HG03442 (cell line): ENCODE measurements around the gene NFX1.
A peak's percentile ranks its signal among the peaks of the same experiment; 100 is the strongest.

Source experiments
- ATAC-seq: cut with Tn5 transposase; IDR thresholded peaks from one replicate; pipeline ENCODE4 v1.9.1; 2021; ENCODE audit warnings: mild to moderate bottlenecking, moderate library complexity; ENCODE audit not compliant: unreplicated experiment

Gene NFX1

DNA sequence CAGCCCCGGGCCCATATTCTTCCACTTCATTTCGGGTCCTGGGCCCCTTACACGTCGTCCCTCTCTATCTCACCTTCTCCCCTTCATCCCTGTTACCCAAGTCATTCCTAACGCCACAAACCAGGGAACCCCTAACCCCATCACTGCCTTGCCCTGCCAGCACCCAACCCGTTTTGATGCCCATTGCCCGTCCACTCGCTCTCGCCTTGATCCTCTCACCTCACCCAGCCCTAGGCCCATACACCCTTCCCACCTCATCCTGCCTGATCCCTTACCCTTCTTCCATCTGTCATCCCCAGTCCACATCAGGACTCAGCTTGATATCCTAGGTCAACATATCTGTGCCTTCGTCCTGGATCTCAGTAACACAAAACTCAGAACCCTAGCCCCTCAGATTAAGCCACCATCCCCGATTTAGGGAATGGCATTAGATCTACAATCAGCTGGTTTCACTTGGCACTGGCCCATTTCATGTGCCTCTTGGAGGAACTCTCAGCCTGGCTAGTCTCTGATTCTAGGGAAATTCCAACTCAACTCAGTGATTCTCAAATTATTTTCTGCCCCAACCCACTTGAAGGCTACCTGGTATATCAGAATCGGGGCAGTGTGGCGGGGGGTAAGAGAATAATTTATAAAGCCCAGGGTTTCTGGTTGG is 25.0 kb upstream of the NFX1 start:
- ATAC-seq = no peak

DNA sequence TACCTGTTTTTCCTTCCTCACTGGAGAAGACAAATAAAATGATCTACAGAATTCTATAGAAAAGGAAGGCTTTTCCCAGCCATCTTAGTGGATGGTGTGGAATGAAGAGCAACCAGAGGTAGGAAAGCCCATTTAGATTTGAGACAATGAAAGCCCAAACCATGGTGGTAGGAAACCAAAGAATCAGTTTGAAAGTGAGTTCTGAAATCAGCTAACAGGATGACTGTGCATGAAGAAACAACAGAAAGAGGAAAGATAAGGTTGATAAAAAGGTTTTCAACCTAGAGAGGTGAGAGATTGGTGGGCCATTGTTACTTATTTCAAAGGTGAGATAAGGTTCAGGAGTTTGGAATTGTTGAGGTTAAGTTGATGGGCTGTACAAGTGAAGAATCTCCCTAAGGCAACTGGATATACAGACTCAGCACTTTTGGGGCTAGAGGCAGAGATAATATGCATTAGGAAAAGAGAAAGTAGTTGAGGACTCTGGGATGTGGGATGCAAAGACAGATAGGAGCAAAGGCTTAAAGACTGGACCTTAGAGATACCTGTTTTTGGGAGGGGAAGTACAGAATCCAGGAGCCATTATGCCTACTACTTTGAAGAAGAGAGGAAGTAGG is 23.1 kb upstream of the NFX1 start:
- ATAC-seq = no peak

DNA sequence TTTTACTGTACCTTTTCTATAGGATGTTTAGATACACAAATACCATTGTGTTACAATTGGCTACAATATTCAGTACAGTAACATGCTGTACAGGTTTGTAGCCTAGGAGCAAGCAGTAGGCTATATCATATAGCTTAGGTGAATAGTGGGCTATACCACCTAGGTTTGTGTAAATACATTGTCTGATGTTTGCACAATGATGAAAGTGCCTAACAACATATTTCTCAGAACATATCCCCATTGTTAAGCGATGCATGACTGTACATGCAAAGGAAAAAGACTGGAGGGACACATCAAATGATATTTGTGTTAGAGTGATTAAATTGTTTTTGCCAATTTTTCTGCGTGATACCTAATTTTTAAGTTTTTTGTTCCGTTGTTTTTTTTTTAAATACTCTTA is 20.2 kb upstream of the NFX1 start:
- ATAC-seq = no peak

DNA sequence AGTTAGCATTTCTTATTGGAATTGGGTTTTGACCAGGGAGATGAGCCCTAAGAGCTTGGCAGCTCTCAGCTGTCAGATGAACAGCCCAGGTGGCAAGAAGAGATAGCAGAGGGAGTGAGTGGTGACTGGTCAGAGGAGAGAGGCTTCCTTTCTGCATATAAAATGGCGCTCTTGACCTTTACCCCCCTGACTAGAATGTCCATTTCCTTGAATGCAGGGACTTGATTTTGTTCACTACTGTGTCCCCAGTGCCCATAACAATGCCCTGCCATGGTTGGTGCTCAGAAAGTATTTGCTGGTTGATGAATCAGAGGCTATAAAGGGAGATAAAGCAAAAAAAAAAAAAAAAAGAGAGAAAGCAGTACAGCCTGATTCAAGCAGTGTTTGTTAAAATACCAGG is 18.3 kb upstream of the NFX1 start:
- no peak for ATAC-seq

DNA sequence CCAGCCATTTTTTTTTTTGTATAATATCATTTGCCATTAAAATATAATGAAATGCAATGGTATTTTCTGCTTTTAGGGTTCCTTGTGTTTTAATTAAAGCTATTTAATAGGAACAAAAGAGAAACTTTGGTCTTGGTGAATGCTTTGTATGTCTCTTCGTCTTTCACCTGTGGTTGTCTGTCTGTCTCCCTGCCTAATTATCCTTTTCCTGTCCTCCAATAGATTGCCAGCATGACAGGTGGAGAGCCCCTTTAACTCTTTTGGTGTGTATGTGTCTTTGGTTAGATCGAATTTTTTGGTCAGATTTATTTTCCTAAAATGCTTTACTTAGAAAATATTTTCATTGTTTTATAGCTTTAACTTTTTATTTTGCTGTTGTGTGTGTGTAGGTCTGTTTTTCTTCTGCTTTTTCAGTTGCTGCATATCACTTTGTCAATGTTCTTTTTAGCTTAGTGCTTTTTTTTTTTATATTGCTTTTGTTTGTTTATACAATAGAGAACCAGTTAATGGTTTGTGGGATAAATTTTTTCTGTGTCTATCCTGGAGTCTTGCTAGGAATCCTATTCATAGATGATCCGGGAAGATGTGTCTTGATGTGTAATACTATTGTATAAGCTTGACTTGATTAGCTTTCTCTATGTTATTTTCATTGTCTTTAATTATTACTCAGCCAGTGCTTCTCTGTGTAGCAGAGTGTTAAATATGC is 16.9 kb upstream of the NFX1 start:
- ATAC-seq = no peak

DNA sequence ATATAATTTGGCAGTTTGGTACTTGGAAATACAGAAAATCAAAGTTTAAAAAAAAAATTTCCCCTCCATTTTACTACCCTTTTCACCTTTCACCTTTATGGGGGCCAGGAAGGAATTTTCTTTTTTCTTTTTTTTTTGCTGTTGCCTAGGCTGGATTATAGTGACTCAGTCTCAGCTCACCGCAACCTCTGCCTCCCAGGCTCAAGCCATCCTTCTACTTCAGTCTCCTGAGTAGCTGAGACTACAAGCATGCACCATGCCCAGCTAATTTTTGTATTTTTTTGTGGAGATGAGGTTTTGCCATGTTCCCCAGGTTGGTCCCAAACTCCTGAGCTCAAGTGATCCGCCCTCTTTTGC is 16.4 kb upstream of the NFX1 start:
- ATAC-seq = no peak

DNA sequence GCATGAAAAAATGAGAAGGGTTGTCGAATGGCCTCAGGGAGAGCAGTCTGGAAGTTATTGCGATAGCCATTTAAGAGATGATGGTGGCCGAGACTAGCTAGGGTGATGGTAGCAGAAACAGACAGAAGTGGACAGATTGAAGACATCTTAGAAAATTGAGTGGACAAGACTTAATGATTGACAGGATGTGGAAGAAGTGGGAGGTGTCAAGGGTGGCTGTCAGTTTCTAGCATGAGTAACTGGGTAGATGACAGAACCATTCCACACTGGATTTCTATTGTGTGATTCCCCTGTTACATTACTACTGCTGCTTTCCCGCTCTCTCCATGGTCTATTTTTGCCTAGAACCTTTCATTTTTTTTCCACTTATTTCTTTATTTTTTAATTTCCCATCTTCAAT is 12.8 kb upstream of the NFX1 start:
- no peak for ATAC-seq

DNA sequence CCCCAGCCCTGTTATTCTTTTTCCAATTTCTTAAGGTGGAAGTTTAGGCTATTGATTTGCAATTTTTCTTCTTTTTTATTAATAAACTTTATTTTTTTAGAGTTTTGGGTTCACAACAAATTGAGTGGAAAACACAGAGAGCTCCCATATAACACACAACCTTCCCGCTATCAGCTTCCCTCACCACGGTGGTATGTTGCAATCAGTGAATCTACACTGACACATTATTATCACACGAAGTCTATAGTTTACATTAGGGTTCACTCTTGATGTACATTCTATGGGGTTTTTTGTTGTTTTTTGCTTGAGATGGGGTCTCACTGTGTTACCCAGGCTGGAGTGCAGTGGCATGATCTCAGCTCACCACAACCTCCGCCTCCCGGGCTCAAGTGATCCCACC is 4.8 kb upstream of the NFX1 start:
- ATAC-seq = no peak

DNA sequence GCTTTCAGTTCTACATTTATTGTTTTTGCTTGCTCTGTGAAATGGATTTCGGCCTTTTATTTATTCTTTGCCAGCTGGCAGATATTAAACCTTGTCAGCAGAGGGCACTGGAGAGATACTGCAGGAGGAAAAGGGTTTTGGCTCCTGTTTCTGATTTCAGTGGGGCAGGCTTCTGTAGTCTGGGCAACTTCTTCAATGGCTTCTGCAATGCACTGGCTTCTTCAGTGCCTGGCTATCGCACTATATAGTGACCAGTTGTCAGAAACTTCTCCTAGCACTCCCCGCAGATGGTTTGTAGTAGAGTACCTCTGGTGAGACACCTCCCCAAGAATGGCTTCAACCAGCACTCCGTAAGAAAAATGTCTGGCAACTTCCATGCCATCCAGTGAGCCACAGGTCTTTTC is 3.2 kb upstream of the NFX1 start:
- no peak for ATAC-seq

DNA sequence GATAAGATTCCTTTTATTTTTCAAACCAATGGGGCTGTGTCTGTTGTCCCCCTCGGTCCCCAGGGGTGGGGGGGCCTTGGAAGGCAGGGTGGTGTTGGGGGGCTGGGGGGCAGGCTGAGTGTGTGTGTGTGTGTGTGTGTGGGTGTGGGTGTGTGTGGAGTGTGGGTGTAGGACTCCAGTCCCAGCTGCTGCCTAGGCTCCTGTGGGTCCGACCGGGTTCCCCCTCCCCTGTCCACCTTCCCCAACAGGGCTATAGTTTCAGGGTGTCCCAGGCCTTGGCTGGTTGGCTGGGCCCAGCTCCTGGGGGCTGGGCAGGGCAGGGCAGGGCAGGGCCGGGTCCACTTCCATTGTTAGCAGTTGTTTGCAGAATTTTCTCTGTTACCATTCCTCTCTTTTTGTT is 2.1 kb upstream of the NFX1 start:
- no peak for ATAC-seq

DNA sequence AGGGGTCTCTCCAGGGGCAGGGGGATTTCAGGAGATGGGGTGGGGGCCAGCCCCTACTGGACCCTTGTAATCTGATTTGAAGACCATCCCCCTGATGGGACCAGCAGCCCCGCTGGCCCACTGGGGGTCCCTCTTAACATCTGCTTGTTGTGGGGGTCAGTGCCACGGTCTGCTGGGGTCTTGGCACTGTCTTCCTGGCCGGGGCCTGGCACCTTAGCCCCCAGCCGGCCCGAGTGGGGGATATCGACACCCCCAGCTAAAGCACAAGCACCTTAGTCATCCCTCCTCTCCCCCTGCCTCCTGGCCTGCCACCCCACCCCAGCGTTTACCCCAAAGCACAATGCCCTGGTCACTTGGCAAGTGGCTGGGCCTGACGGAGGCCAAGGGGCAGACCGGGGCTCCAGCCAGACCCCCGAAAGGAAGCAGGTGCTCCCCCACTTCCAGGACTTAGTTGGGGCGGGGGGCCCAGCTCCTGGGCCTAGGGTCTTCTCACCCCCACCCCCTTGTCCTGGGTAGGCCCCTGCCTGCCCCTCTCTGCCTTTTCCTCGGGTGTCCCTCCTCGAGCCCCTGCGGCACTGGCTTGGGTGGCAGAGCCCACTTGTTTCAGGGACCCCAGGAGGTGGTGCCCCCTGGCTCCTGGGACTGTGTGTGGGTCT is 1.4 kb upstream of the NFX1 start:
- ATAC-seq = no peak

DNA sequence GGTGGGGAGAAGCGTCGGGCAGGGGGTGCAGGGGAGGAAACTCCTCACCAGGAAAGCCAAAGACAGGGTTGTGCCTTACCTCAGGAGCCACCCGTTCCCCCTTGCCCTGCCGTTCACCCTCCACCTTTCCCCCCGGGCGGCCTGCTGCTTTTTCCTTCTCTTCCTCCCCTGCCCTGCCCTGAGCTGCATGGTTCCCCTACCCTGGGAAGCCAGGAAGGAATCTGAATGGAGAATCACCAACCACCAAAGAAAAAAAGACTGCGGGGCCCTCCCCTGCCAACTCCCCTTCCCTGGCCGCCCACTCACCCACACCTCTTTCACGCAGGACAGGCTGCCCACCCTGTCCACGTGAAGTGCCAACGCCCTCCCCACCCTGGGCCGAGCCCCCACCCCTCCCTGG is 820 bp upstream of the NFX1 start:
- ATAC-seq = no peak

DNA sequence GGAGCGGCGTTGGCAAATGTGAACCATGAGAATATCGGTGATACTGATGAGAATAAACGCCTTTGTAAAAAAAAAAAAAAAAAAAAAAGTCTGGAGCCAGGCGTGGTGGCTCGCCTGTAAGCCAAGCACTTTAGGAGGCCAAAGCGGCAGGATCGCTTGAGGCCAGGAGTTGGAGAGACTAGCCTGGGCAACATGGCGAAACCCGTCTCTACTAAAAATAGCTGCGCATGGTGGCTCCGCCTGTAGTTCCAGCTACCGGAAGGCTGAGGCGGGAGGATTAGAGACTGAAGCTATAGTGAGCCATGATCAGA is 425 bp upstream of the NFX1 start:
- no peak for ATAC-seq

DNA sequence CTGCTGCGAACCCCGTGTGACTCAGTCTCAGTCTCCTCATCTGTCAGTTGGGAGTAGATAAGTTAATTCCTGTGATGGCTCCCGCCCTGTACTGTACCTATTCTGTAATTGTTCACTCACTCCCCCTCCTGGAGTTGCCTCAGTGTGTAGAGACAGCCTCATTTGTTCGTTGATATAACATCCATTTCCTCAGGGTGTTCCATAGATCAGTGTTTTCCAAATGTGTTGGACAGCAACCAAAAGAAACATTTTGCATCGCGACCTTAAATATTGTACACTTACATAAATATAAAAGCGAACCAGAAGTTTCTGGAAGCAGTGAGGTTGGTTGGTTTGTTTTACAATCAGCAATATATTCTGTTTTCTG is 698 bp downstream of the NFX1 start:
- ATAC-seq = no peak

DNA sequence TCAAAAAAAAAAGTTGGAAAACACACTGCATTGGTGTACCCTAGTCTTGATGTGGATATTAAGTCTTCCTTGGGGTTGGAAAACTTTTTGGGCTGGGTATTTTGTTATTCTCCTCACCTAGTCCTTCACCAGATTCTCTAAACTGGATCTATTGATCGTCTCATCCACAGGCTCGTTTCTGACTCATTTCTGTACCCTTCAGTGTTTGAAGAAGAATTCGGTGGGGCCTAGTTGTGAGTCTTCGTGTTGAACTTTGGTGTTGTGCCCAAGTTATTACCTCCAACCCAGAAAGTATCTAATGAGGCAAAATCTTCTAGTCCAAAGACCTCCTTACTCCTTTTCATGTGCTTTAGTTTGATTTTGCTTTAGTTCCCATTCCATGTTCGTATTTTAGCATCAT is 1.6 kb downstream of the NFX1 start:
- no peak for ATAC-seq

DNA sequence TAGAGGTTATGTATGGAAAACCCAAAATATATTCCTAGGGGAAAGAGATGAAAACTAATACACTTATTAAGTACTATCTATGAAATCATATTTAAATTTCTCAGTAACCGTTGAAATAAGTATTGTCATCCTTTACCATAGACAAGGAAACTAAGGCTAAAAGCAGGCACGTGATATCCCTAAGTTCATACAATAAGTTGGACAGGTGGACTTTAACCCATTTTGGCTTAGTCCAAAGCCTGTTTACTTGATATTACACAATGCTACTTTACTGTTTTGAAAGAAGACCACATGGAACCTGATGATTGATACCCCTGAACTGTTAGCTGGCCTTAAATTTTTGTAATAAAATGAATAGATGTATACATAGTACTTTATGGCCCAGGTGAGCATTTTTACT is 3.5 kb downstream of the NFX1 start:
- ATAC-seq = no peak

DNA sequence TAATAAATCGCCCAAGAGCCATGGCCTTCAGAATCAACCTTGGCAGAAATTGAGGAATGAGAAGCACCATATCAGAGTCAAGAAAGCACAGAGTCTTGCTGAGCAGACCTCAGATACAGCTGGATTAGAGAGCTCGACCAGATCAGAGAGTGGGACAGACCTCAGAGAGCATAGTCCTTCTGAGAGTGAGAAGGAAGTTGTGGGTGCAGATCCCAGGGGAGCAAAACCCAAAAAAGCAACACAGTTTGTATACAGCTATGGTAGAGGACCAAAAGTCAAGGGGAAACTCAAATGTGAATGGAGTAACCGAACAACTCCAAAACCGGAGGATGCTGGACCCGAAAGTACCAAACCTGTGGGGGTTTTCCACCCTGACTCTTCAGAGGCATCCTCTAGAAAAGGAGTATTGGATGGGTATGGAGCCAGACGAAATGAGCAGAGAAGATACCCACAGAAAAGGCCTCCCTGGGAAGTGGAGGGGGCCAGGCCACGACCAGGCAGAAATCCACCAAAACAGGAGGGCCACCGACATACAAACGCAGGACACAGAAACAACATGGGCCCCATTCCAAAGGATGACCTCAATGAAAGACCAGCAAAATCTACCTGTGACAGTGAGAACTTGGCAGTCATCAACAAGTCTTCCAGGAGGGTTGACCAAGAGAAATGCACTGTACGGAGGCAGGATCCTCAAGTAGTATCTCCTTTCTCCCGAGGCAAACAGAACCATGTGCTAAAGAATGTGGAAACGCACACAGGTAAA is 4.5 kb downstream of the NFX1 start:
- ATAC-seq = no peak

DNA sequence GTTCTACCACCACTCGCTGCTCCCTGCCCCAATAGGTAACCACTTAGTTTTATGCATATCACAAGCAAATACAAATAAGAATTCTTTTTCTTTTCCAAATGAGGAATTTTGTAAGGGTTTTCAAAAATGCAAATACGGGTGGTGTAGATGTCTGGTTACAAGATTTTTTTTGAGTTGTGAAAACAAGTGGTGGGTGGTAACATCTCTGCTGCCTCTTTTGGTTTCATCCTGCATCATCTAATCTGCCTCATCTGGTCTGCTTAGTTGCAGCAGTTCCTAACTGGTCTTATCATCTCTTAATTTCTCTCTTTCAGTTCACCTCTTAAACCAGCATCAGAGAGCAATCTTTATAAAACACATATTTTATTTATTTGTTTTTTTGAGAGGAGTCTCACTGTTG is 5.3 kb downstream of the NFX1 start:
- peak; percentile 33 for ATAC-seq

DNA sequence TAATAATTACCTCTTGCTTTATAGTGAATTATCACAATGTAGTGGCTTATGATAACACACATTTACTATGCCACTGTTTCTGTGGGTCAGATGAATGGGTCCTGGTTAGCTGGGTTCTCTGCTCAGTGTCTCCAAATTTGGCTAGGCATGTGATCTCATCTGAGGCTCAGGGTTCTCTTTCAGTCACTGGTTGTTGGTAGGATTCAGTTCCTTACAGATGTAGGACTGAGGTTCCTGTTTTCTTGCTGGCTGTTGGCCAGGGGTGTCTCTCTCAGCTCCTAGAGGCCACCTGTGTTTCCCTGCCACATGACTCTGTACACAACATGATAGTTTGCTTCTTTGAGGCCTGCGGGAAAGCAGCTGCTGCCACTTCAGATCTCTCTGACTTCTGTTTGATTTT is 7.1 kb downstream of the NFX1 start:
- ATAC-seq = peak; percentile 92

DNA sequence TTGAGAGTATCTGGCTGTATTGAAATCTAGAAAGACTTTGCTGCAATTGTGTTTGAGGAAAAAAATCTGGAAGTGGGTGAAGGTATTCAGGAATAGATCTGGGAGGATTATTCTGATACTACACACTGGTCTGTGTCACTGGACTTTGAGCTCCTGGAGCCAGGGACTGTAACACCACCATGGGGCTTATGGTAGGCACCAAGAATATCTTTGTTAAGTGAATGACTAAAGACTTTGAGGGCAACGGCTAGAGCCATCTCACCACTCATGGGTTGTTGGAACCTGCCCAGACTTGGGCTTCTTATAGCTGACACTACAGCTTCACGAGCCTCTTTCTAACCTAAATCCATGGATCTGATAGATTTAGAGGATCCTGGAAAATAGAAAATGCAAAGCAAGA is 10.2 kb downstream of the NFX1 start:
- ATAC-seq = no peak

DNA sequence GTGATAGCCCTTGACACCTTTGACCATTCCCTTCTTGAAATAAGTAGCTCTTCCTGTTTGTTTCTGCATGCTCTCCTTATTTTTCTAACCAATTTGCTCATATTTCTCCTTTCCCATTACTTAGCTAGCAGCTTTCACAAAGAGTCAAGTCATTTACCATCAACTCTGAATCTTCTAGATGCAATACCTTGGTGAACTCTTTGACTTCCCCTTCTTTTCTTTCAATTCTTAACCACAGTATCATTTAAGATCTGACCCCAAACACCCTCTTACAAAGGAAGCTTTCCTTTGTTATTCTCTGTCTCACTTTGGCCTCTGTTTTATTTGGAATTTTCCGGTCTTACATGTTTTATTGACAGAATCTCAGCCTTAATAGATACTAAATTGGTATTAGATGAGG is 14.0 kb downstream of the NFX1 start:
- no peak for ATAC-seq

DNA sequence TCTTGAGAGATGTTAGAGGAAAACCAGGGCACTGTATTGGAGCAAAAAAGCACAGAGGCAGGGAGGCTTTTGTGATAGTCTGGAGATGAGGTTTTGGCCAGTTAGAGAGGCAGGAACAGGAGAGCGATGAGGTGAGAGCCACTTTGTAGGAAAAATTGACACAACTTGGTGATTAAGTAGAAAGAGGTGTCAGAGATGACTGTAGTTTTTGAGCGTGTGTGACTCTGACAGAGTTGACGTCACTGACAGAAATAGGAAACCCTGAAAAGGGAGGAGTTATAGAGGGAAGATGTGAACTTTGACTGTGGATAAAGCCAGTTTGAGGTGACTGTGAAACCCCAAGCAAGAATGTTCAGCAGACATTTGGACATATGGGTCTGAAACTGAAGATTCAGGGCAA is 15.7 kb downstream of the NFX1 start:
- ATAC-seq = no peak
